OCI-LY7 (cell line): Measurements from ENCODE around the gene CALU. TPM values are rescaled to one million over a fixed set of nuclear protein-coding genes. Genes with fewer than 3 reads are reported as not detected.

Source experiments
- BruUV-seq: library from RNA; stranded (reverse); fragments of 400-500 nt; replicated peaks from 2 replicates; lab custom pipeline; 2021; lab: Mats Ljungman, UMichigan
- CTCF ChIA-PET: fragments of 300-600 bp; sonication (Branson Sonifier 250); formaldehyde crosslinking; loops from one replicate; lab custom pipeline; 2022; ENCODE audit warnings: antibody characterized with exemption; ENCODE audit not compliant: unreplicated experiment; lab: Charles Lee
- POLR2A ChIA-PET: fragments of 300-600 bp; sonication (Branson Sonifier 250); formaldehyde crosslinking; loops from one replicate; lab custom pipeline; 2022; ENCODE audit warnings: antibody characterized with exemption; lab: Charles Lee
- DNase-seq: peaks from one replicate; pipeline ENCODE4 v3.0.0-alpha.2; 2015; ENCODE audit warnings: low spot score
- H2AFZ ChIP-seq: fragments of 200-600 bp; sonication (generic), shearing (Covaris generic); 2 replicates; pipeline ENCODE4 v1.6.1; 2014; ENCODE audit warnings: mild to moderate bottlenecking, antibody characterized with exemption, low read length, moderate library complexity
- H3K27ac ChIP-seq: fragments of 200-600 bp; sonication (generic); 2 replicates; pipeline ENCODE4 v1.5.1; 2014; ENCODE audit warnings: mixed run types, low read depth, mild to moderate bottlenecking, moderate library complexity, low read length, inconsistent platforms; ENCODE audit not compliant: poor library complexity, severe bottlenecking
- H3K36me3 ChIP-seq: fragments of 200-600 bp; sonication (generic); 2 replicates; pipeline ENCODE4 v1.6.1; 2014; ENCODE audit warnings: mild to moderate bottlenecking, antibody characterized with exemption, low read length, moderate library complexity, mixed read lengths; ENCODE audit not compliant: insufficient read depth
- H3K4me1 ChIP-seq: fragments of 200-600 bp; sonication (generic); 2 replicates; pipeline ENCODE4 v1.5.1; 2014; ENCODE audit warnings: mild to moderate bottlenecking, low read length; ENCODE audit not compliant: insufficient read depth, poor library complexity, severe bottlenecking
- H3K4me2 ChIP-seq: fragments of 200-600 bp; sonication (generic); 2 replicates; pipeline ENCODE4 v1.6.1; 2014; ENCODE audit warnings: mild to moderate bottlenecking, low read length
- H3K4me3 ChIP-seq: fragments of 200-600 bp; sonication (generic); 2 replicates; pipeline ENCODE4 v1.5.1; 2014; ENCODE audit warnings: mild to moderate bottlenecking, low read depth, low read length; ENCODE audit not compliant: poor library complexity, severe bottlenecking
- H3K79me2 ChIP-seq: fragments of 200-600 bp; sonication (generic); 2 replicates; pipeline ENCODE4 v1.6.1; 2016; ENCODE audit warnings: low read depth, mild to moderate bottlenecking, low read length, moderate library complexity, mixed read lengths; ENCODE audit not compliant: insufficient read depth
- H3K9me2 ChIP-seq: fragments of 200-600 bp; sonication (generic); 2 replicates; pipeline ENCODE4 v1.6.1; 2016; ENCODE audit warnings: mild to moderate bottlenecking, low read length, mixed read lengths; ENCODE audit not compliant: insufficient read depth
- H3K9me3 ChIP-seq: fragments of 200-600 bp; sonication (generic); 2 replicates; pipeline ENCODE4 v1.6.1; 2014; ENCODE audit warnings: mild to moderate bottlenecking, mixed run types, low read length, mixed read lengths
- H4K20me1 ChIP-seq: fragments of 200-600 bp; sonication (generic); 2 replicates; pipeline ENCODE4 v1.6.1; 2014; ENCODE audit warnings: mild to moderate bottlenecking, antibody characterized with exemption, low read length, moderate library complexity, mixed read lengths; ENCODE audit not compliant: insufficient read depth
- EZH2phosphoT487 ChIP-seq: fragments of 200-600 bp; sonication (generic); IDR thresholded peaks from 2 replicates; pipeline ENCODE4 v1.6.1; 2018; ENCODE audit warnings: low read depth, borderline replicate concordance, mild to moderate bottlenecking, mixed run types, antibody characterized with exemption, low read length, moderate library complexity, mixed read lengths
- intact Hi-C: fragments of 100-400 bp; cut with micrococcal nuclease; formaldehyde crosslinking; loops from one replicate; pipeline ENCODE4 v1.10.0; 2022; ENCODE audit not compliant: unreplicated experiment
- total RNA-seq, 2 experiments: library from RNA; depleted of rRNA in 1 of 2; stranded (reverse); fragments of >200 nt in 1 of 2; shearing (Covaris generic) in 1 of 2; gene quantifications; 2 replicates each; pipeline ENCODE4 v1.2.3, GENCODE V29; 2014 to 2022
- TF ChIP-seq, protein P1 (sequence below): fragments of 200-600 bp; sonication (generic); conservative IDR thresholded peaks from 2 replicates; pipeline ENCODE4 v1.5.1; 2014; ENCODE audit warnings: mild to moderate bottlenecking, antibody characterized with exemption, low read length, moderate library complexity, mixed read lengths

The CALU gene
- total RNA-seq, 2 experiments from 2014 or later: 45.6 to 52.8 TPM

DNA sequence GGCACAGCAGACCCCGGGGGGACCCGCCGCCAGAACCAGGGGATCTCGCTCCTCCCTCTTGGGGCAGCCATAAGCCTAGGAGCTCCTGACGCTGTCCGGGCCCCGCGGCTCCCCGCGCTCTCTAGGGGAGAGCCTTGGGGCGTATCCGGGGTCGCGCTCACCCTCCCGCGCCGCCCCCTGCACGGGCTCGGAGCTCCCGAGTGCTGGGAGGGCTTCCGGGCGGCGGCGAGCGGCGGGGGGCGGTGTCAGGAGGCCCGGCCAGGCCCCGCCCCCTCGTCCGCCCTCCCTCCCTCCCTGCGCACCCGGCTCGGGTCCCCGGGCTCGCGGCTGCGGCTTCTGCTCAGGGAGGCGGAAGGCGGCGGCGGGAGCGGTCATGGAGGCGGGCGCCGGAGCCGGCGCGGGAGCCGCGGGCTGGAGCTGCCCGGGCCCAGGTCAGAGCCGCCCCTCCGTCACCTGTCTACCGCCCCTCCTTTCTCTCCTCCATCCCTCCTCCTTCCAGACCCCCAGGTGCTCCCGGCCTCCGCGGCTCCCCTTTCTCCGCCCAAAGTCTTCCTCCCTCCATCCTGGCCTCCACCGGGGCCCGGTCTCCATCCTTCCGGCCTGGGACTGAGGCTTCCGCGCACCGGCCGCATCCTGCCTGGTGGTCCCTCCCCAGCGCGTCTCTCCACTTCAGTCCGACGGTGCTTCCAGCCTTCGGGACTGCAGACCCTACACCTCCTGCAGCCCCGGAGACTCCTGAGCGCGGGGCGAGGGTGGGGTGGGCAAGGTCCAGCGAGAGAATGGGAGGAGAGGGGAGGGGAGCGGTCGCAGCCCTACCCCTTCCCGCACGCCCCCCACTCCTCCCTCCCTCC lies 52.2 kb downstream of the CALU start, which contains the start of gene CCDC136:
TSS of gene CCDC136 (plus strand) at position 848 of the 851 bp plus-strand sequence. CDS start 444 bp downstream, outside the sequence.
- DNase-seq: peak; percentile 86
- BruUV-seq: no TSS peak
- Histone ChIP-seq H3K9me3 (no peaks in the 10 kb centered on the region), H3K4me3 (peak within 1 kb of the TSS; percentile 77), H3K4me2 (peak within 1 kb of the TSS; percentile 88), H4K20me1 (no peaks in the 10 kb centered on the region), H3K27ac (no peak within 1 kb of the TSS), H3K79me2 (no peaks in the 10 kb centered on the region), H3K4me1 (peaks cover 16% of the 10 kb centered on the region), H2AFZ (peak within 1 kb of the TSS; percentile 73), H3K36me3 (no peaks in the 10 kb centered on the region), H3K9me2 (no peaks in the 10 kb centered on the region)
- ChIA-PET CTCF (no interaction called here), POLR2A (interaction anchor here (0.6 to 1.1 kb wide), 3 partner anchors 41 to 95 kb away, joined by 3 to 9 read pairs (median 3); no protein-coding TSS in a partner anchor)
- TF ChIP-seq, protein P1, sequence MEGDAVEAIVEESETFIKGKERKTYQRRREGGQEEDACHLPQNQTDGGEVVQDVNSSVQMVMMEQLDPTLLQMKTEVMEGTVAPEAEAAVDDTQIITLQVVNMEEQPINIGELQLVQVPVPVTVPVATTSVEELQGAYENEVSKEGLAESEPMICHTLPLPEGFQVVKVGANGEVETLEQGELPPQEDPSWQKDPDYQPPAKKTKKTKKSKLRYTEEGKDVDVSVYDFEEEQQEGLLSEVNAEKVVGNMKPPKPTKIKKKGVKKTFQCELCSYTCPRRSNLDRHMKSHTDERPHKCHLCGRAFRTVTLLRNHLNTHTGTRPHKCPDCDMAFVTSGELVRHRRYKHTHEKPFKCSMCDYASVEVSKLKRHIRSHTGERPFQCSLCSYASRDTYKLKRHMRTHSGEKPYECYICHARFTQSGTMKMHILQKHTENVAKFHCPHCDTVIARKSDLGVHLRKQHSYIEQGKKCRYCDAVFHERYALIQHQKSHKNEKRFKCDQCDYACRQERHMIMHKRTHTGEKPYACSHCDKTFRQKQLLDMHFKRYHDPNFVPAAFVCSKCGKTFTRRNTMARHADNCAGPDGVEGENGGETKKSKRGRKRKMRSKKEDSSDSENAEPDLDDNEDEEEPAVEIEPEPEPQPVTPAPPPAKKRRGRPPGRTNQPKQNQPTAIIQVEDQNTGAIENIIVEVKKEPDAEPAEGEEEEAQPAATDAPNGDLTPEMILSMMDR: no peak
- no peak for TF ChIP-seq EZH2phosphoT487
- intact Hi-C loops: loop anchor here (1.0 to 5.0 kb wide), 3 partner anchors 52 to 301 kb away; partner anchors contain the start of gene CALU

DNA sequence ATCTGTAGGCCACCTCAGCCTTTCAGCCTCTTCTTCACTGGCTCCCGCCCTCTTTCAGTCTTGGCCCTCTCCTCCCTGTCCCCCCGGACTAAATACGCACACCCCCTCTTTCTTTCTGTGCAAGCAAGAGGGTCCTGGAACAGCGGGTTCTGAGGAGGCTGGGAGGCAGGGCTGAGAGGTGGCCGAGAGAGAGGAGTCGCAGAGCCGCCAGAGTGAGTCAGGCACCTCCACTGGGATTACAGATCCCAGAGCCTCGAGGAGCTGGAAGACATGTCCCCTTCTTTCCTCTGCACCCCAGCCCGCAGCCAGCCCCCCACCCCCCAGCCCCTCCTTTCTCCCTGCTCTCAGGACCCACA lies 52.8 kb downstream of the CALU start:
- peak overlapping the region; percentile 73 for H2AFZ ChIP-seq
- H3K4me1 ChIP-seq: peaks cover 16% of the 10 kb centered on the region
- ChIA-PET CTCF (no interaction called here), POLR2A (no interaction called here)
- peak overlapping the region; percentile 88 for H3K4me2 ChIP-seq
- intact Hi-C loops: loop anchor here (1.0 to 5.0 kb wide), 3 partner anchors 53 to 300 kb away; partner anchors contain the start of gene CALU
- H3K4me3 ChIP-seq: peak overlapping the region; percentile 77
- H3K79me2 ChIP-seq: no peaks in the 10 kb centered on the region
- no peaks in the 10 kb centered on the region for H3K9me2 ChIP-seq
- H3K9me3 ChIP-seq: no peaks in the 10 kb centered on the region
- no peak for DNase-seq
- H3K27ac ChIP-seq: no peak overlapping the region
- H4K20me1 ChIP-seq: no peaks in the 10 kb centered on the region
- BruUV-seq: no TSS peak
- TF ChIP-seq EZH2phosphoT487: no peak
- TF ChIP-seq, protein P1: no peak
- H3K36me3 ChIP-seq: no peaks in the 10 kb centered on the region
